Neuronal stem cell (in vitro differentiated cells): ENCODE results near the gene METTL8.

ENCODE experiments used
- DNase-seq: peaks from one replicate; pipeline ENCODE4 v3.0.0-alpha.2; 2013; ENCODE audit warnings: low spot score
- H2AFZ ChIP-seq: one replicate; pipeline ENCODE4 v1.6.1; 2013; ENCODE audit warnings: mild to moderate bottlenecking, low read length, inconsistent platforms
- H2AK5ac ChIP-seq: 2 replicates; pipeline ENCODE4 v1.6.1; 2013; ENCODE audit warnings: low read depth, mild to moderate bottlenecking, inconsistent platforms, low read length, moderate library complexity, mixed read lengths
- H2BK120ac ChIP-seq: 2 replicates; pipeline ENCODE4 v1.6.1; 2013; ENCODE audit warnings: low read depth, mild to moderate bottlenecking, inconsistent platforms, low read length, moderate library complexity, mixed read lengths
- H2BK12ac ChIP-seq: one replicate; pipeline ENCODE4 v1.6.1; 2013; ENCODE audit warnings: low read length, inconsistent platforms
- H2BK15ac ChIP-seq: 2 replicates; pipeline ENCODE4 v1.6.1; 2013; ENCODE audit warnings: mild to moderate bottlenecking, low read length, inconsistent platforms, mixed read lengths
- H2BK5ac ChIP-seq: one replicate; pipeline ENCODE4 v1.6.1; 2013; ENCODE audit warnings: inconsistent platforms, mild to moderate bottlenecking, low read length, moderate library complexity
- H3K14ac ChIP-seq: one replicate; pipeline ENCODE4 v1.6.1; 2013; ENCODE audit warnings: low read length, inconsistent platforms
- H3K18ac ChIP-seq: 2 replicates; pipeline ENCODE4 v1.6.1; 2013; ENCODE audit warnings: low read length, inconsistent platforms
- H3K23ac ChIP-seq: 2 replicates; pipeline ENCODE4 v1.6.1; 2013; ENCODE audit warnings: low read depth, mild to moderate bottlenecking, mixed read lengths, low read length, inconsistent platforms; ENCODE audit not compliant: poor library complexity
- H3K27ac ChIP-seq: replicated peaks from 3 replicates; pipeline ENCODE4 v1.5.1; 2013; ENCODE audit warnings: low read length, inconsistent platforms
- H3K27me3 ChIP-seq, 3 experiments: 2 replicates each; pipeline ENCODE4 v1.6.1; 2013; ENCODE audit warnings: low read length in 3 of 3, mild to moderate bottlenecking in 2 of 3, inconsistent platforms in 1 of 3, low read depth in 1 of 3, mixed read lengths in 1 of 3, moderate library complexity in 1 of 3; ENCODE audit not compliant: control insufficient read depth in 3 of 3, insufficient read depth in 3 of 3
- H3K36me3 ChIP-seq, 2 donors: replicated peaks in 1 of 2; 2 replicates each; pipeline ENCODE4 v1.6.1; 2013; ENCODE audit warnings: low read length in 2 of 2; ENCODE audit not compliant: control insufficient read depth in 2 of 2, insufficient read depth in 2 of 2
- H3K4ac ChIP-seq: 2 replicates; pipeline ENCODE4 v1.6.1; 2013; ENCODE audit warnings: inconsistent platforms, mild to moderate bottlenecking, low read length, moderate library complexity
- H3K4me1 ChIP-seq, 2 donors: 1 replicate in 1 of 2; 2 replicates in 1 of 2; pipeline ENCODE4 v1.6.1; 2013; ENCODE audit warnings: low read length in 2 of 2, low read depth in 1 of 2; ENCODE audit not compliant: control insufficient read depth in 2 of 2, insufficient read depth in 1 of 2
- H3K4me2 ChIP-seq: one replicate; pipeline ENCODE4 v1.6.1; 2013; ENCODE audit warnings: mild to moderate bottlenecking, low read length, inconsistent platforms; ENCODE audit not compliant: insufficient read depth, poor library complexity, severe bottlenecking
- H3K4me3 ChIP-seq, 2 donors: 2 replicates each; pipeline ENCODE4 v1.5.1; 2013; ENCODE audit warnings: low read length in 2 of 2, mild to moderate bottlenecking in 2 of 2, inconsistent platforms in 1 of 2, moderate library complexity in 1 of 2
- H3K79me1 ChIP-seq: one replicate; pipeline ENCODE4 v1.6.1; 2013; ENCODE audit warnings: low read depth, mild to moderate bottlenecking, inconsistent platforms, low read length, moderate library complexity
- H3K9ac ChIP-seq: one replicate; pipeline ENCODE4 v1.6.1; 2013; ENCODE audit warnings: mild to moderate bottlenecking, low read depth, low read length, inconsistent platforms; ENCODE audit not compliant: poor library complexity
- H3K9me3 ChIP-seq, 2 donors: replicated peaks in 1 of 2; 2 replicates each; pipeline versions ENCODE3 to v1.6.1; 2013; ENCODE audit warnings: low read length in 2 of 2, mild to moderate bottlenecking in 2 of 2, inconsistent platforms in 1 of 2, low read depth in 1 of 2, mixed read lengths in 1 of 2, moderate library complexity in 1 of 2; ENCODE audit not compliant: control insufficient read depth in 2 of 2, insufficient read depth in 1 of 2
- H4K8ac ChIP-seq: one replicate; pipeline ENCODE4 v1.6.1; 2013; ENCODE audit warnings: low read depth, mild to moderate bottlenecking, inconsistent platforms, low read length, moderate library complexity
- H4K91ac ChIP-seq: one replicate; pipeline ENCODE4 v1.6.1; 2013; ENCODE audit warnings: low read length, low read depth, mild to moderate bottlenecking, inconsistent platforms; ENCODE audit not compliant: poor library complexity
- WGBS, 2 donors: extraction: QIAGEN DNeasy Blood & Tissue Kit; methylation state at CpG; one replicate each; pipeline ENCODE4 v1.1.7; 2013; ENCODE audit warnings: missing lambda C conversion rate in 2 of 2, mixed read lengths in 1 of 2; ENCODE audit not compliant: insufficient read length in 2 of 2, insufficient replicate concordance in 1 of 2; ENCODE audit errors: extremely low coverage in 2 of 2; 5-methylcytosine and 5-hydroxymethylcytosine counted together

METTL8 gene

DNA sequence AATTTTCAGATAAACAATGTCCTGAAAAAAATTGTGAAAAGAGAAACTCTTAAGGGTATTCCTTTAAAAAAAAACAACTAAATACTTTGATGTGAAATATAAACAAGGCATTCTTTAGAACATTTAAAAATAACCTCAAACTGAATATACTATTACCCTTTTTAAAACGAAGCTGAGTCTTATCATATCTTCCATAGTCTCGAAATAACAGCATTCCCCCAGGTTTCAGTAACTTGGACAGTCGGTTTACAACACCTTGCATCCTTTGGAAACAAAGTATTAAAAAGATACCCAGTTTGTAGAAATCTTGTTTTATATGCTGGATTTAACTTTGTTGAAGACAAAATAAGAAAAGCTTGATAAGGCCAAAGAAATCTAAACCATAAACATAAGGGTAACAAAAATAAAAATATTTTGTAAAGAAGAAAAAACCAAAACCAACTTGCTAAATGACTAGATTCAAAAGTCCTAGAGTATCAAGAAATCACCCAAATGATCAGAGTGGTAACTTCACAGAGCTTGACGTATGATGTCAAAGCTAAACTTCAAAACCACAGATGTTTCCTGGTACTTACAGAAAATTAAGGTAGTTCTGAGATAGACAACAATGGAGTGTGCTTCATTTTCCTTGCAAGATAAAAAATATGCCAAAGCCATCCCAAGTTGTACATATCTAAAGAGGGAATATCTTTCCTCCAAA is 107.8 kb downstream of the METTL8 start:
- no peak overlapping the region for H2BK5ac ChIP-seq
- H3K27me3 ChIP-seq = no peaks in the 10 kb centered on the region
- H2BK12ac ChIP-seq = no peak overlapping the region
- H3K9ac ChIP-seq = no peak overlapping the region
- H3K36me3 ChIP-seq = peaks cover 0 to 10% of the 10 kb centered on the region in 2 donors
- H3K4me2 ChIP-seq = no peak overlapping the region
- H3K4me1 ChIP-seq = peaks cover 5 to 14% of the 10 kb centered on the region in 2 donors
- H3K18ac ChIP-seq = no peak overlapping the region
- no peak overlapping the region for H2BK120ac ChIP-seq
- H3K27ac ChIP-seq = no peak overlapping the region
- DNase-seq = no peak
- H4K8ac ChIP-seq = no peak overlapping the region
- H3K4me3 ChIP-seq = no peak overlapping the region
- no peak overlapping the region for H2AFZ ChIP-seq
- H3K9me3 ChIP-seq = no peaks in the 10 kb centered on the region
- no peak overlapping the region for H3K14ac ChIP-seq
- H3K23ac ChIP-seq = no peak overlapping the region
- H2AK5ac ChIP-seq = no peak overlapping the region
- no peak overlapping the region for H4K91ac ChIP-seq
- no peak overlapping the region for H3K4ac ChIP-seq
- WGBS, 2 donors = no CpG with 5 or more reads among the region's 4 CpGs
- H2BK15ac ChIP-seq = no peak overlapping the region
- no peaks in the 10 kb centered on the region for H3K79me1 ChIP-seq

GRCh38 chr2:171323971-171324528 is 109.7 kb downstream of the METTL8 start:
- Histone ChIP-seq H2BK12ac (no peak overlapping the region), H2BK15ac (no peak overlapping the region), H3K9ac (no peak overlapping the region), H2AK5ac (no peak overlapping the region), H3K36me3 (peaks cover 0 to 10% of the 10 kb centered on the region in 2 donors), H4K91ac (no peak overlapping the region), H3K14ac (no peak overlapping the region), H3K4me2 (no peak overlapping the region), H3K18ac (no peak overlapping the region), H3K4ac (no peak overlapping the region), H2AFZ (no peak overlapping the region), H3K23ac (no peak overlapping the region), H3K4me1 (peaks cover 5 to 12% of the 10 kb centered on the region in 2 donors), H3K27ac (no peak overlapping the region), H3K27me3 (no peaks in the 10 kb centered on the region), H3K4me3 (no peak overlapping the region), H3K79me1 (no peaks in the 10 kb centered on the region), H4K8ac (no peak overlapping the region), H2BK120ac (no peak overlapping the region), H2BK5ac (no peak overlapping the region), H3K9me3 (no peaks in the 10 kb centered on the region)
- DNase-seq = no peak
- no CpG with 5 or more reads among the region's 5 CpGs for WGBS, 2 donors

DNA sequence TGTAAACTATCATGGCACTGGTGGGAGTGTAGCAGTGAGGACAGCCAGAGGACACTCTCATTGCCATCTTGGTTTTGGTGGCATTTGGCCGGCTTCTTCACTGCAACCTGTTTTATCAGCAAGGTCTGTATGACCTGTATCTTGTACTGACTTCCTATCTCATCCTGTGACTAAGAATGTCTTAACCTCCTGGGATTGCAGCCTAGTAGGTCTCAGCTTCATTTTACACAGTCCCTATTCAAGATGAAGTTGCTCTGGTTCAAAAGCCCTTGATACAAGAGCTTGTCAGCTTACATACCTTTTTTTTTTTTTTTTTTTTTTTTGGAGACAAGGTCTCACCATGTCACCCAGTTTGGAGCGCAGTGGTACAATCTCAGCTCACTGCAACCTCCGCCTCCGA is 110.9 kb downstream of the METTL8 start:
- H2BK5ac ChIP-seq = no peak overlapping the region
- no peak overlapping the region for H2BK120ac ChIP-seq
- no peak for DNase-seq
- no peak overlapping the region for H3K18ac ChIP-seq
- WGBS, 2 donors = no CpG with 5 or more reads among the region's 4 CpGs
- peaks cover 7 to 22% of the 10 kb centered on the region in 2 donors for H3K4me1 ChIP-seq
- no peak overlapping the region for H3K4me3 ChIP-seq
- no peak overlapping the region for H2AK5ac ChIP-seq
- no peak overlapping the region for H4K91ac ChIP-seq
- H3K27me3 ChIP-seq = no peaks in the 10 kb centered on the region
- H3K27ac ChIP-seq = no peak overlapping the region
- H3K9me3 ChIP-seq = no peaks in the 10 kb centered on the region
- no peak overlapping the region for H3K23ac ChIP-seq
- no peak overlapping the region for H3K4me2 ChIP-seq
- H2BK12ac ChIP-seq = no peak overlapping the region
- no peaks in the 10 kb centered on the region for H3K79me1 ChIP-seq
- no peak overlapping the region for H3K4ac ChIP-seq
- no peak overlapping the region for H3K9ac ChIP-seq
- H2BK15ac ChIP-seq = no peak overlapping the region
- no peak overlapping the region for H3K14ac ChIP-seq
- H4K8ac ChIP-seq = no peak overlapping the region
- peaks cover 0 to 10% of the 10 kb centered on the region in 2 donors for H3K36me3 ChIP-seq
- no peak overlapping the region for H2AFZ ChIP-seq

DNA sequence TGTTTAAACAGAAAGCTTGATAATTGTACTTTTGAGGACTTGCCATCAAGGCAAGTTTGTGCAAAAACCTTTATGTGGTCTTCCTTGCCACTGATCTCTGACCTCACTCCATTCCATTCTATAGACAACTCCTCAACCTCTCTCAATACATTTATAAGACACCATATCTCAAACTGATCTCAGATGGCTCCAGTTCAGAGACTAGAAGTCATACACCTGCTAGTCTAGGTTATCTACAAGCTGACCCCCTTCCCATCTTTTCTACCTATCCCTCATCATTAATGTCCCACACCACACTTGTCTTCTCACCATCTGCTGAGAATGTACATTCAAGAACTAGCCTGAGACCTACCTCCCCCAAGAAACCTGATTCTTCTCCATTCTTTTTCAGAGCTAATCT is 113.1 kb downstream of the METTL8 start:
- no peak overlapping the region for H3K18ac ChIP-seq
- no peak overlapping the region for H3K14ac ChIP-seq
- H3K9ac ChIP-seq = no peak overlapping the region
- no peak overlapping the region for H3K4ac ChIP-seq
- H3K4me2 ChIP-seq = no peak overlapping the region
- H3K4me1 ChIP-seq = peaks cover 10 to 16% of the 10 kb centered on the region in 2 donors
- H2AFZ ChIP-seq = no peak overlapping the region
- H2BK15ac ChIP-seq = no peak overlapping the region
- H3K23ac ChIP-seq = no peak overlapping the region
- no peaks in the 10 kb centered on the region for H3K27me3 ChIP-seq
- no peak overlapping the region for H2BK5ac ChIP-seq
- H3K79me1 ChIP-seq = no peaks in the 10 kb centered on the region
- H4K91ac ChIP-seq = no peak overlapping the region
- no peak overlapping the region for H4K8ac ChIP-seq
- H2AK5ac ChIP-seq = no peak overlapping the region
- H3K9me3 ChIP-seq = no peaks in the 10 kb centered on the region
- no peak overlapping the region for H2BK120ac ChIP-seq
- no peak for DNase-seq
- H2BK12ac ChIP-seq = no peak overlapping the region
- no peak overlapping the region for H3K27ac ChIP-seq
- peaks cover 0 to 10% of the 10 kb centered on the region in 2 donors for H3K36me3 ChIP-seq
- no peak overlapping the region for H3K4me3 ChIP-seq
